Astrocyte (in vitro differentiated cells and primary cell): ENCODE measurements around the gene SMC3. TPM values are rescaled to one million over a fixed set of nuclear protein-coding genes. Genes with fewer than 3 reads are reported as not detected.

Source experiments
- DNase-seq: peaks from one replicate; pipeline ENCODE4 v3.0.0-alpha.2; 2010; ENCODE audit warnings: low read depth
- FAIRE-seq: peaks from 2 replicates; lab custom pipeline; 2011; peaks lifted over from hg19 to GRCh38; lab: Jason Lieb, UNC
- H2AFZ ChIP-seq: 2 replicates; pipeline ENCODE4 v1.6.0; 2012; ENCODE audit warnings: low read depth, low read length, inconsistent platforms
- H3K27ac ChIP-seq: 2 replicates; pipeline ENCODE4 v1.5.1; 2011; ENCODE audit warnings: low read depth, low read length, inconsistent platforms
- H3K27me3 ChIP-seq: 2 replicates; pipeline ENCODE4 v1.6.0; 2011; ENCODE audit warnings: low read length, inconsistent platforms; ENCODE audit not compliant: insufficient read depth
- H3K36me3 ChIP-seq: 2 replicates; pipeline ENCODE4 v1.5.1; 2011; ENCODE audit warnings: low read length, inconsistent platforms; ENCODE audit not compliant: insufficient read depth
- H3K4me1 ChIP-seq: 2 replicates; pipeline ENCODE4 v1.5.1; 2011; ENCODE audit warnings: low read length, inconsistent platforms; ENCODE audit not compliant: insufficient read depth
- H3K4me2 ChIP-seq: 2 replicates; pipeline ENCODE4 v1.6.0; 2012; ENCODE audit warnings: low read length, inconsistent platforms
- H3K4me3 ChIP-seq: 2 replicates; pipeline ENCODE4 v1.5.1; 2011; ENCODE audit warnings: low read depth, mild to moderate bottlenecking, low read length, inconsistent platforms; ENCODE audit not compliant: insufficient read depth
- H3K79me2 ChIP-seq: 2 replicates; pipeline ENCODE4 v1.6.0; 2012; ENCODE audit warnings: mild to moderate bottlenecking, low read length, inconsistent platforms; ENCODE audit not compliant: insufficient read depth
- H3K9ac ChIP-seq: 2 replicates; pipeline ENCODE4 v1.6.0; 2012; ENCODE audit warnings: mild to moderate bottlenecking, low read length, inconsistent platforms
- H3K9me3 ChIP-seq: 2 replicates; pipeline ENCODE4 v1.5.1; 2012; ENCODE audit warnings: low read depth, mild to moderate bottlenecking, low read length, inconsistent platforms; ENCODE audit not compliant: insufficient read depth
- H4K20me1 ChIP-seq: 2 replicates; pipeline ENCODE4 v1.6.0; 2012; ENCODE audit warnings: low read length, inconsistent platforms; ENCODE audit not compliant: insufficient read depth
- H3K27ac Mint-ChIP-seq: one replicate; pipeline ENCODE4 v1.8.0; 2021; ENCODE audit warnings: mild to moderate bottlenecking, mixed read lengths; ENCODE audit not compliant: unreplicated experiment
- H3K27me3 Mint-ChIP-seq: one replicate; pipeline ENCODE4 v1.8.0; 2021; ENCODE audit warnings: low read depth, mixed read lengths; ENCODE audit not compliant: unreplicated experiment
- H3K36me3 Mint-ChIP-seq: one replicate; pipeline ENCODE4 v1.8.0; 2021; ENCODE audit warnings: low read depth, mixed read lengths; ENCODE audit not compliant: unreplicated experiment
- H3K4me1 Mint-ChIP-seq: one replicate; pipeline ENCODE4 v1.8.0; 2021; ENCODE audit warnings: low read depth, mixed read lengths; ENCODE audit not compliant: unreplicated experiment
- H3K4me3 Mint-ChIP-seq: one replicate; pipeline ENCODE4 v1.8.0; 2021; ENCODE audit warnings: mild to moderate bottlenecking, moderate library complexity, mixed read lengths; ENCODE audit not compliant: unreplicated experiment
- H3K9me3 Mint-ChIP-seq: one replicate; pipeline ENCODE4 v1.8.0; 2021; ENCODE audit warnings: mild to moderate bottlenecking, mixed read lengths; ENCODE audit not compliant: unreplicated experiment
- CTCF ChIP-seq: IDR thresholded peaks from 2 replicates; pipeline ENCODE4 v1.5.1; 2011; ENCODE audit warnings: low read depth, mild to moderate bottlenecking, inconsistent platforms, low read length, moderate library complexity; ENCODE audit not compliant: insufficient read depth
- EZH2 ChIP-seq: IDR thresholded peaks from 2 replicates; pipeline ENCODE4 v1.6.1; 2012; ENCODE audit warnings: mild to moderate bottlenecking, low read length, inconsistent platforms; ENCODE audit not compliant: insufficient read depth
- total RNA-seq: library from RNA; stranded (reverse); gene quantifications from 2 replicates; pipeline ENCODE4 v1.2.1, GENCODE V29; 2021

SMC3 gene
- total RNA-seq, 1 donor from 2014 or later: 27.2 TPM

- H3K4me1 ChIP-seq: peaks cover 11% of the 10 kb centered on the region
- no peak for TF ChIP-seq EZH2
- no peak for TF ChIP-seq CTCF
- peaks cover 11% of the 10 kb centered on the region for H3K27me3 Mint-ChIP-seq
- peaks cover 13% of the 10 kb centered on the region for H3K4me1 Mint-ChIP-seq
- no peak overlapping the region for H3K27ac Mint-ChIP-seq
- H3K36me3 ChIP-seq: no peaks in the 10 kb centered on the region
- no peaks in the 10 kb centered on the region for H3K79me2 ChIP-seq
- H3K9me3 Mint-ChIP-seq: peaks cover 1% of the 10 kb centered on the region
- DNase-seq: no peak
- H3K4me2 ChIP-seq: no peak overlapping the region
- no peaks in the 10 kb centered on the region for H3K27me3 ChIP-seq
- no peaks in the 10 kb centered on the region for H3K9me3 ChIP-seq
- no peak for FAIRE-seq
- H3K36me3 Mint-ChIP-seq: no peaks in the 10 kb centered on the region
- H3K27ac ChIP-seq: no peak overlapping the region
- no peak overlapping the region for H3K4me3 Mint-ChIP-seq
- H3K9ac ChIP-seq: no peak overlapping the region
- H3K4me3 ChIP-seq: no peak overlapping the region
- H4K20me1 ChIP-seq: no peaks in the 10 kb centered on the region
- no peak overlapping the region for H2AFZ ChIP-seq
Measured at GRCh38 chr10:110625356-110625894, 57.9 kb downstream of the SMC3 start.

GRCh38 chr10:110625951-110626855 lies 58.7 kb downstream of the SMC3 start:
- Mint-ChIP-seq H3K4me3 (no peak overlapping the region), H3K4me1 (peaks cover 13% of the 10 kb centered on the region), H3K36me3 (no peaks in the 10 kb centered on the region), H3K27ac (no peak overlapping the region), H3K9me3 (peaks cover 1% of the 10 kb centered on the region), H3K27me3 (peaks cover 11% of the 10 kb centered on the region)
- TF ChIP-seq CTCF (no peak), EZH2 (no peak)
- Histone ChIP-seq H3K9me3 (no peaks in the 10 kb centered on the region), H3K27ac (no peak overlapping the region), H3K27me3 (no peaks in the 10 kb centered on the region), H3K4me2 (no peak overlapping the region), H3K4me3 (no peak overlapping the region), H3K79me2 (no peaks in the 10 kb centered on the region), H3K4me1 (peaks cover 12% of the 10 kb centered on the region), H3K36me3 (no peaks in the 10 kb centered on the region), H2AFZ (no peak overlapping the region), H4K20me1 (no peaks in the 10 kb centered on the region), H3K9ac (no peak overlapping the region)
- FAIRE-seq: no peak
- no peak for DNase-seq
